PC-3 (cell line): ENCODE data around the gene MALRD1.

Experiments
- CTCF ChIP-seq: fragments of 300-600 bp; sonication (generic); conservative IDR thresholded peaks from 2 replicates; pipeline ENCODE4 v1.5.1; 2017; ENCODE audit warnings: antibody characterized with exemption, low read depth, mild to moderate bottlenecking, low read length
- EZH2 ChIP-seq: fragments of 300-600 bp; sonication (generic); IDR thresholded peaks from one replicate; pipeline ENCODE4 v1.6.1; 2017; ENCODE audit warnings: antibody characterized with exemption, mild to moderate bottlenecking, low read length; ENCODE audit not compliant: unreplicated experiment
- EZH2phosphoT487 ChIP-seq: fragments of 300-600 bp; sonication (generic); IDR thresholded peaks from 2 replicates; pipeline ENCODE4 v1.6.1; 2018; ENCODE audit warnings: mild to moderate bottlenecking, antibody characterized with exemption, low read length, borderline replicate concordance

- TF ChIP-seq CTCF (no peak), EZH2 (no peak), EZH2phosphoT487 (no peak)
Observed at GRCh38 chr10:19756919-19757318, 708.3 kb downstream of the MALRD1 start.
